ENCODE results near the gene C19orf47.

GRCh38 chr19:40377876-40378385, 29.7 kb upstream of the C19orf47 start:
- TF ChIP-seq POLR2A (IDR thresholded peaks at IDR 0.05) (no peak), CTCF (IDR thresholded peaks at IDR 0.05) (no peak)

Data from esophagus squamous epithelium (tissue), 4 donors.